Thoracic aorta (tissue), 2 donors: ENCODE measurements around the gene LIG3. TPM values are rescaled to one million over a fixed set of nuclear protein-coding genes. Genes with fewer than 3 reads are reported as not detected.

Experiments
- ATAC-seq: fragments of 150-250 bp; one replicate; pipeline ENCODE4 v1.8.0; 2017; ENCODE audit warnings: low read depth; ENCODE audit not compliant: insufficient number of reproducible peaks, low FRiP score
- DNase-seq: peaks from one replicate; pipeline ENCODE4 v3.0.0-alpha.2; 2020; ENCODE audit warnings: low spot score
- H3K27ac ChIP-seq, 2 donors: fragments of 200-600 bp; sonication (generic); 1 replicate in 1 of 2; 2 replicates in 1 of 2; pipeline ENCODE4 v1.5.1; 2016; ENCODE audit warnings: mild to moderate bottlenecking in 2 of 2, moderate library complexity in 2 of 2
- H3K27me3 ChIP-seq: fragments of 200-600 bp; sonication (generic); replicated peaks from 2 replicates; pipeline ENCODE4 v1.6.0; 2016; ENCODE audit warnings: mild to moderate bottlenecking; ENCODE audit not compliant: insufficient read depth
- H3K36me3 ChIP-seq: fragments of 200-600 bp; sonication (generic); one replicate; pipeline ENCODE4 v1.5.1; 2016
- H3K4me1 ChIP-seq, 2 donors: fragments of 200-600 bp; sonication (generic); 1 replicate in 1 of 2; 2 replicates in 1 of 2; pipeline versions ENCODE4 v1.5.1 to v1.6.0; 2016; ENCODE audit warnings: low read depth in 2 of 2, mild to moderate bottlenecking in 1 of 2; ENCODE audit not compliant: control insufficient read depth in 1 of 2
- H3K4me3 ChIP-seq: fragments of 200-600 bp; sonication (generic); 2 replicates; pipeline ENCODE4 v1.5.1; 2016; ENCODE audit warnings: mild to moderate bottlenecking
- H3K9me3 ChIP-seq: fragments of 200-600 bp; sonication (generic); 2 replicates; pipeline ENCODE4 v1.5.1; 2016
- total RNA-seq, 2 donors: library from RNA; depleted of rRNA; stranded (reverse); fragments of >200 nt; gene quantifications; one replicate each; pipeline versions ENCODE4 v1.1.0 to v1.2.3, GENCODE V29; 2016
- TF ChIP-seq, protein P1 (sequence below): fragments of 200-600 bp; sonication (generic); IDR thresholded peaks from one replicate; pipeline ENCODE4 v1.5.1; 2019; ENCODE audit warnings: antibody characterized with exemption

LIG3 gene
- total RNA-seq, 2 donors from 2014 or later, result 42.8 to 52.0 TPM

- no peaks in the 10 kb centered on the region for H3K27me3 ChIP-seq
- no peak for ATAC-seq
- H3K4me3 ChIP-seq, result no peak overlapping the region
- H3K27ac ChIP-seq, result no peak overlapping the region
- H3K36me3 ChIP-seq, result peaks cover 54% of the 10 kb centered on the region
- TF ChIP-seq, protein P1, sequence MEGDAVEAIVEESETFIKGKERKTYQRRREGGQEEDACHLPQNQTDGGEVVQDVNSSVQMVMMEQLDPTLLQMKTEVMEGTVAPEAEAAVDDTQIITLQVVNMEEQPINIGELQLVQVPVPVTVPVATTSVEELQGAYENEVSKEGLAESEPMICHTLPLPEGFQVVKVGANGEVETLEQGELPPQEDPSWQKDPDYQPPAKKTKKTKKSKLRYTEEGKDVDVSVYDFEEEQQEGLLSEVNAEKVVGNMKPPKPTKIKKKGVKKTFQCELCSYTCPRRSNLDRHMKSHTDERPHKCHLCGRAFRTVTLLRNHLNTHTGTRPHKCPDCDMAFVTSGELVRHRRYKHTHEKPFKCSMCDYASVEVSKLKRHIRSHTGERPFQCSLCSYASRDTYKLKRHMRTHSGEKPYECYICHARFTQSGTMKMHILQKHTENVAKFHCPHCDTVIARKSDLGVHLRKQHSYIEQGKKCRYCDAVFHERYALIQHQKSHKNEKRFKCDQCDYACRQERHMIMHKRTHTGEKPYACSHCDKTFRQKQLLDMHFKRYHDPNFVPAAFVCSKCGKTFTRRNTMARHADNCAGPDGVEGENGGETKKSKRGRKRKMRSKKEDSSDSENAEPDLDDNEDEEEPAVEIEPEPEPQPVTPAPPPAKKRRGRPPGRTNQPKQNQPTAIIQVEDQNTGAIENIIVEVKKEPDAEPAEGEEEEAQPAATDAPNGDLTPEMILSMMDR, result no peak
- no peak for DNase-seq
- H3K4me1 ChIP-seq, result peaks cover under 1% of the 10 kb centered on the region in 2 donors
- no peaks in the 10 kb centered on the region for H3K9me3 ChIP-seq
These were observed 11.3 kb downstream of the LIG3 start for GRCh38 chr17:34991606-34992005.

GRCh38 chr17:34993031-34993430 is 12.7 kb downstream of the LIG3 start:
- TF ChIP-seq, protein P1, result no peak
- peaks cover 6 to 14% of the 10 kb centered on the region in 2 donors for H3K4me1 ChIP-seq
- H3K36me3 ChIP-seq, result peaks cover 50% of the 10 kb centered on the region
- DNase-seq (no peak), ATAC-seq (no peak)
- no peaks in the 10 kb centered on the region for H3K27me3 ChIP-seq
- no peak overlapping the region for H3K27ac ChIP-seq
- no peak overlapping the region for H3K4me3 ChIP-seq
- no peaks in the 10 kb centered on the region for H3K9me3 ChIP-seq

- Histone ChIP-seq H3K36me3 (peaks cover 36% of the 10 kb centered on the region), H3K27me3 (no peaks in the 10 kb centered on the region), H3K27ac (peak overlapping the region; percentile 71 to 72), H3K4me1 (peaks cover 6 to 17% of the 10 kb centered on the region in 2 donors), H3K4me3 (no peak overlapping the region), H3K9me3 (no peaks in the 10 kb centered on the region)
- DNase-seq (no peak), ATAC-seq (no peak)
- TF ChIP-seq, protein P1, result no peak
These were observed 16.3 kb downstream of the LIG3 start for GRCh38 chr17:34996422-34997285.

DNA sequence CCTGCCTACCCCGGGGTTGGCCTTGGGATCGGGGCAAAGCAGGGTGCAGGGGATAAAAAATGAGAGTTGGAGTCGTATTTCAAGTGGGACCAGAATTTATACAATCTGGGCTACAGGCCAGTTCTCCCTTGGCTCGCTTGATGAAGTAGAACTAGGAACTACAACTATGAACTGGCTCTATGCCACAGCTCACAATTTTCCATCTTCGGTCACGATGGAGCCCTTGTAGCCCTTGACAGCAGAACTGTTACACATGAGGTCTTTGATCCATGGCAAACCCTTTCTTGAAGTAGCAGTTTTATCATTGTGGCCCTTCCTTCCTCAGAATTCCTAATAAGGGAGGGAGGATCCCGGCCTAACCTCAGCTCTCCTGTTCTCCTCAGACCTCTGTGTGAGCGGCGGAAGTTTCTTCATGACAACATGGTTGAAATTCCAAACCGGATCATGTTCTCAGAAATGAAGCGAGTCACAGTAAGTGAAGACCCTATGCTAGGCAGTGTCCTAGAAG is 17.1 kb downstream of the LIG3 start:
- Histone ChIP-seq H3K4me3 (no peak overlapping the region), H3K27ac (peak overlapping the region; percentile 71 to 72), H3K9me3 (no peaks in the 10 kb centered on the region), H3K4me1 (peaks cover 6 to 17% of the 10 kb centered on the region in 2 donors), H3K36me3 (peaks cover 34% of the 10 kb centered on the region), H3K27me3 (no peaks in the 10 kb centered on the region)
- TF ChIP-seq, protein P1, result no peak
- ATAC-seq (peak; percentile 75), DNase-seq (no peak)

GRCh38 chr17:34998205-34998604 is 17.9 kb downstream of the LIG3 start:
- peaks cover 27% of the 10 kb centered on the region for H3K36me3 ChIP-seq
- TF ChIP-seq, protein P1, result peak; percentile 25

More at GRCh38 chr17:34998205-34998604, 17.9 kb downstream of the LIG3 start:
- no peak overlapping the region for H3K4me3 ChIP-seq
- no peaks in the 10 kb centered on the region for H3K27me3 ChIP-seq
- ATAC-seq (no peak), DNase-seq (peak; percentile 17)
- no peaks in the 10 kb centered on the region for H3K9me3 ChIP-seq
- H3K4me1 ChIP-seq, result peaks cover 6 to 17% of the 10 kb centered on the region in 2 donors
- H3K27ac ChIP-seq, result peak overlapping the region; percentile 71 to 72
